K562 (cell line): Measurements from ENCODE around the gene ZBTB46. TPM values are rescaled to one million over a fixed set of nuclear protein-coding genes. Genes with fewer than 3 reads are reported as not detected.

Source experiments
- ATAC-seq: fragments of 200-7000 bp; cut with Tn5 transposase; 3 replicates; pipeline ENCODE4 v1.9.1; 2020; ENCODE audit warnings: moderate library complexity
- BruUV-seq: library from RNA; stranded (reverse); fragments of 400-500 nt; replicated peaks from 2 replicates; lab custom pipeline; 2021; lab: Mats Ljungman, UMichigan
- CTCF ChIA-PET: fragments of 300-600 bp; formaldehyde crosslinking; extraction: SDS; loops from one replicate; lab custom pipeline; 2021; ENCODE audit warnings: low intra/inter-chr PET ratio; lab: Yijun Ruan, JAX
- POLR2A ChIA-PET: fragments of 300-600, 350-650 bp; sonication (Branson Sonifier 250); formaldehyde crosslinking; extraction: SDS; loops from one replicate; lab custom pipeline; 2021; ENCODE audit warnings: antibody characterized with exemption, inconsistent platforms; lab: Yijun Ruan, JAX
- DNase-seq, 4 experiments: peaks; one replicate each; pipeline versions ENCODE4 v3.0.0 to v3.0.0-alpha.2; 2011 to 2018; ENCODE audit warnings: low spot score in 3 of 4, mixed read lengths in 3 of 4; ENCODE audit errors: extremely low read depth in 1 of 4
- FAIRE-seq: peaks from 2 replicates; lab custom pipeline; 2011; peaks lifted over from hg19 to GRCh38; lab: Jason Lieb, UNC
- H2AFZ ChIP-seq: 2 replicates; pipeline ENCODE4 v1.6.0; 2011; ENCODE audit warnings: low read depth, low read length, control low read depth, inconsistent platforms
- H3K27ac ChIP-seq: fragments of 200-600 bp; 3 replicates; pipeline ENCODE4 v1.8.0; 2011; ENCODE audit warnings: low read depth, mild to moderate bottlenecking, control low read depth, inconsistent platforms, low read length, moderate library complexity, mixed read lengths; ENCODE audit errors: extremely low read depth
- H3K27me3 ChIP-seq, 2 experiments: fragments of 300-600 bp in 1 of 2; 2 replicates in 1 of 2; 3 replicates in 1 of 2; pipeline versions ENCODE4 v1.6.0 to v1.8.0; 2011; ENCODE audit warnings: inconsistent platforms in 2 of 2, low read length in 2 of 2, mild to moderate bottlenecking in 1 of 2, mixed read lengths in 1 of 2, moderate library complexity in 1 of 2; ENCODE audit not compliant: control insufficient read depth in 2 of 2, insufficient read depth in 2 of 2
- H3K36me3 ChIP-seq: fragments of 300-600 bp; 3 replicates; pipeline ENCODE4 v1.8.0; 2011; ENCODE audit warnings: mild to moderate bottlenecking, low read length, inconsistent platforms; ENCODE audit not compliant: control insufficient read depth, insufficient read depth
- H3K4me1 ChIP-seq, 2 experiments: fragments of 200-600 bp in 1 of 2; replicated peaks in 1 of 2; 2 replicates in 1 of 2; 3 replicates in 1 of 2; pipeline versions ENCODE4 v1.5.1 to v1.8.0; 2011; ENCODE audit warnings: inconsistent platforms in 2 of 2, low read length in 2 of 2, mild to moderate bottlenecking in 1 of 2, mixed read lengths in 1 of 2, moderate library complexity in 1 of 2; ENCODE audit not compliant: control insufficient read depth in 2 of 2, insufficient read depth in 2 of 2
- H3K4me2 ChIP-seq: 2 replicates; pipeline ENCODE4 v1.6.1; 2011; ENCODE audit warnings: low read length, control low read depth, inconsistent platforms, mixed read lengths; ENCODE audit not compliant: insufficient read depth
- H3K4me3 ChIP-seq: fragments of 200-600 bp; sonication (generic), shearing (Covaris generic); 2 replicates; pipeline ENCODE4 v1.5.1; 2016; ENCODE audit warnings: control low read depth, inconsistent platforms
- H3K79me2 ChIP-seq: fragments of 200-600 bp; 3 replicates; pipeline ENCODE4 v1.8.0; 2011; ENCODE audit warnings: low read length, inconsistent platforms; ENCODE audit not compliant: control insufficient read depth, insufficient read depth
- H3K9ac ChIP-seq, 2 experiments: 2 replicates each; pipeline versions ENCODE4 v1.6.0 to v1.6.1; 2011; ENCODE audit warnings: low read depth in 2 of 2, low read length in 2 of 2, control low read depth in 1 of 2, inconsistent platforms in 1 of 2, mild to moderate bottlenecking in 1 of 2, mixed read lengths in 1 of 2; ENCODE audit not compliant: insufficient read depth in 1 of 2
- H3K9me1 ChIP-seq: one replicate; pipeline ENCODE4 v1.6.0; 2011; ENCODE audit warnings: inconsistent platforms, mild to moderate bottlenecking, low read length, moderate library complexity; ENCODE audit not compliant: control insufficient read depth, insufficient read depth
- H3K9me3 ChIP-seq: replicated peaks from 2 replicates; pipeline ENCODE4 v1.5.1; 2011; ENCODE audit warnings: low read depth, low read length, inconsistent platforms; ENCODE audit not compliant: control insufficient read depth, insufficient read depth
- H4K20me1 ChIP-seq: replicated peaks from 2 replicates; pipeline ENCODE4 v1.6.1; 2011; ENCODE audit warnings: low read length, inconsistent platforms, mixed read lengths; ENCODE audit not compliant: control insufficient read depth, insufficient read depth
- ARHGAP35 ChIP-seq: fragments of 450-650 bp; IDR thresholded peaks from 2 replicates; pipeline ENCODE4 v1.6.1; 2018; ENCODE audit not compliant: partially characterized antibody
- BDP1 ChIP-seq: IDR thresholded peaks from 3 replicates; pipeline ENCODE4 v1.6.1; 2011; ENCODE audit not compliant: insufficient read length, insufficient read depth
- DIDO1 ChIP-seq: fragments of 450-650 bp; IDR thresholded peaks from 2 replicates; pipeline ENCODE4 v1.6.1; 2016; ENCODE audit warnings: low read depth, missing biosample characterization, missing genetic modification characterization
- FOXJ2 ChIP-seq: fragments of 200-800 bp; sonication (Bioruptor generic); IDR thresholded peaks from 2 replicates; pipeline ENCODE4 v1.6.1; 2016; ENCODE audit warnings: missing genetic modification characterization, missing compliant biosample characterization
- GTF2A2 ChIP-seq: IDR thresholded peaks from 2 replicates; pipeline ENCODE4 v1.6.1; 2016; ENCODE audit warnings: mild to moderate bottlenecking, missing genetic modification characterization, missing compliant biosample characterization
- HSF4 ChIP-seq: fragments of 250-450 bp; sonication (Bioruptor Pico); IDR thresholded peaks from 2 replicates; pipeline ENCODE4 v2.1.2; 2022; ENCODE audit warnings: mild to moderate bottlenecking, moderate library complexity, borderline replicate concordance
- ILF3 ChIP-seq: fragments of 450-650 bp; IDR thresholded peaks from 2 replicates; pipeline ENCODE4 v1.6.1; 2018; ENCODE audit warnings: antibody characterized with exemption, mild to moderate bottlenecking, moderate library complexity, borderline replicate concordance
- KLF16 ChIP-seq: IDR thresholded peaks from 2 replicates; pipeline ENCODE4 v1.6.1; 2016; ENCODE audit warnings: antibody characterized with exemption
- MCM2 ChIP-seq: fragments of 450-650 bp; IDR thresholded peaks from 2 replicates; pipeline ENCODE4 v1.6.1; 2017; ENCODE audit warnings: low read depth, mild to moderate bottlenecking
- NEUROD1 ChIP-seq: fragments of 150-350 bp; IDR thresholded peaks from 2 replicates; pipeline ENCODE4 v1.6.1; 2014; ENCODE audit warnings: borderline replicate concordance, low read length, low read depth; ENCODE audit not compliant: partially characterized antibody
- NR2C2 ChIP-seq, 2 experiments: fragments of 200-800 bp in 1 of 2; sonication (Bioruptor generic) in 1 of 2; sonication (generic) in 1 of 2; formaldehyde crosslinking in 1 of 2; IDR thresholded peaks; 2 replicates each; pipeline versions ENCODE4 v1.6.1 to v1.8.0; 2016 to 2022; ENCODE audit warnings: mild to moderate bottlenecking in 1 of 2, missing compliant biosample characterization in 1 of 2, missing genetic modification characterization in 1 of 2, missing genetic modification reagents in 1 of 2
- PRPF4 ChIP-seq: fragments of 200-400 bp; formaldehyde crosslinking; IDR thresholded peaks from one replicate; pipeline ENCODE4 v1.6.1; 2017; ENCODE audit warnings: low read length, low read depth, mild to moderate bottlenecking; ENCODE audit not compliant: insufficient read depth, poor library complexity, severe bottlenecking
- ZNF146 ChIP-seq: IDR thresholded peaks from one replicate; pipeline ENCODE4 v1.6.1; 2018; ENCODE audit warnings: missing compliant biosample characterization; ENCODE audit not compliant: unreplicated experiment
- WGBS: fragments of 100-300 bp; shearing (Covaris generic); methylation state at CpG from one replicate; pipeline ENCODE4 v1.1.6; 2016; ENCODE audit warnings: low coverage, mixed read lengths; ENCODE audit not compliant: insufficient coverage; ENCODE audit errors: missing lambda C conversion rate; 5-methylcytosine and 5-hydroxymethylcytosine counted together
- in situ Hi-C: fragments of 300-500 bp; cut with MboI; formaldehyde crosslinking; loops from 4 replicates; pipeline ENCODE4 v1.15.0; 2018; ENCODE audit warnings: inconsistent platforms, mixed read lengths
- intact Hi-C: fragments of 100-400 bp; cut with micrococcal nuclease; formaldehyde crosslinking; loops from 2 replicates; pipeline ENCODE4 v1.14.2; 2022
- polyA plus RNA-seq, 8 experiments: library from polyadenylated mRNA; depleted of rRNA in 4 of 8; stranded (reverse) in 5 of 8; unstranded in 3 of 8; fragments of >200 nt; fragmentation: Nextera tagmentation in 2 of 8; fragmentation: Illumina TruSeq in 1 of 8; extraction: Ambion mirVana in 2 of 8; extraction: Trizol in 1 of 8; gene quantifications; 2 replicates each; pipeline versions ENCODE4 v1.2.1 to v1.2.3, GENCODE V29; 2011 to 2014; ENCODE audit warnings: inconsistent platforms in 1 of 8, missing spikeins in 1 of 8
- total RNA-seq, 7 experiments: library from RNA; depleted of rRNA in 6 of 7; stranded (reverse); fragments of >200 nt in 6 of 7; fragmentation: Illumina TruSeq in 2 of 7; extraction: Trizol in 2 of 7; gene quantifications; 2 replicates each; pipeline versions ENCODE4 v1.2.1 to v1.2.3, GENCODE V29; 2011 to 2021; ENCODE audit warnings: low replicate concordance in 1 of 7
- TF ChIP-seq, protein P1 (sequence below): fragments of 250-450 bp; sonication (Bioruptor Pico); IDR thresholded peaks from 2 replicates; pipeline ENCODE4 v1.4.0; 2020
- TF ChIP-seq, protein P2 (sequence below): fragments of 450-650 bp; IDR thresholded peaks from 2 replicates; pipeline ENCODE4 v1.7.0; 2016; ENCODE audit warnings: borderline replicate concordance

ZBTB46 gene
- total and polyA plus RNA-seq, 9 of the 15 experiments (the other 6 are each of a cell fraction or from before 2014, with no cell fraction given), result 0.29 to 4.1 (median 1.1) TPM

DNA sequence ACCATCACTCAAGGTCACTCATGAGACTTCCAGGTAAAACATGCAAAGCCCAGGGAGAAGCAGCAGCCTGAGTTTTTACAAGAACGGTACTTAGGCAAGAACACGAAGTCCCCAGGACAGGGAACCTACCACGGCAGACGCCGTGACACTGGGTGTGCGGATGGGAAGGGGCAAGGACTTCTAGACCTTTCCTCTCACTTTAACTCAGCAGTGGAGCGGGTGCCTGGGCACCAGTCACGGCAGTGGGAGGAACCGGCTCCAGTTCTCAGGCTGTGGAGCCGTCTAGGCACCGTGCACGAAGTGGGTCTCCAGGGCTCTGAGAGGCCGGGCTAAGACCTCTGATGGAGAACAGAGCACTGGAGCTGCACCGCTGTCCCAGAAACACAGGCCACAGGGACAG is 2.5 kb downstream of the ZBTB46 start (continued):
- TF ChIP-seq PRPF4 (no peak), DIDO1 (tag) (no peak)
- TF ChIP-seq, protein P1, sequence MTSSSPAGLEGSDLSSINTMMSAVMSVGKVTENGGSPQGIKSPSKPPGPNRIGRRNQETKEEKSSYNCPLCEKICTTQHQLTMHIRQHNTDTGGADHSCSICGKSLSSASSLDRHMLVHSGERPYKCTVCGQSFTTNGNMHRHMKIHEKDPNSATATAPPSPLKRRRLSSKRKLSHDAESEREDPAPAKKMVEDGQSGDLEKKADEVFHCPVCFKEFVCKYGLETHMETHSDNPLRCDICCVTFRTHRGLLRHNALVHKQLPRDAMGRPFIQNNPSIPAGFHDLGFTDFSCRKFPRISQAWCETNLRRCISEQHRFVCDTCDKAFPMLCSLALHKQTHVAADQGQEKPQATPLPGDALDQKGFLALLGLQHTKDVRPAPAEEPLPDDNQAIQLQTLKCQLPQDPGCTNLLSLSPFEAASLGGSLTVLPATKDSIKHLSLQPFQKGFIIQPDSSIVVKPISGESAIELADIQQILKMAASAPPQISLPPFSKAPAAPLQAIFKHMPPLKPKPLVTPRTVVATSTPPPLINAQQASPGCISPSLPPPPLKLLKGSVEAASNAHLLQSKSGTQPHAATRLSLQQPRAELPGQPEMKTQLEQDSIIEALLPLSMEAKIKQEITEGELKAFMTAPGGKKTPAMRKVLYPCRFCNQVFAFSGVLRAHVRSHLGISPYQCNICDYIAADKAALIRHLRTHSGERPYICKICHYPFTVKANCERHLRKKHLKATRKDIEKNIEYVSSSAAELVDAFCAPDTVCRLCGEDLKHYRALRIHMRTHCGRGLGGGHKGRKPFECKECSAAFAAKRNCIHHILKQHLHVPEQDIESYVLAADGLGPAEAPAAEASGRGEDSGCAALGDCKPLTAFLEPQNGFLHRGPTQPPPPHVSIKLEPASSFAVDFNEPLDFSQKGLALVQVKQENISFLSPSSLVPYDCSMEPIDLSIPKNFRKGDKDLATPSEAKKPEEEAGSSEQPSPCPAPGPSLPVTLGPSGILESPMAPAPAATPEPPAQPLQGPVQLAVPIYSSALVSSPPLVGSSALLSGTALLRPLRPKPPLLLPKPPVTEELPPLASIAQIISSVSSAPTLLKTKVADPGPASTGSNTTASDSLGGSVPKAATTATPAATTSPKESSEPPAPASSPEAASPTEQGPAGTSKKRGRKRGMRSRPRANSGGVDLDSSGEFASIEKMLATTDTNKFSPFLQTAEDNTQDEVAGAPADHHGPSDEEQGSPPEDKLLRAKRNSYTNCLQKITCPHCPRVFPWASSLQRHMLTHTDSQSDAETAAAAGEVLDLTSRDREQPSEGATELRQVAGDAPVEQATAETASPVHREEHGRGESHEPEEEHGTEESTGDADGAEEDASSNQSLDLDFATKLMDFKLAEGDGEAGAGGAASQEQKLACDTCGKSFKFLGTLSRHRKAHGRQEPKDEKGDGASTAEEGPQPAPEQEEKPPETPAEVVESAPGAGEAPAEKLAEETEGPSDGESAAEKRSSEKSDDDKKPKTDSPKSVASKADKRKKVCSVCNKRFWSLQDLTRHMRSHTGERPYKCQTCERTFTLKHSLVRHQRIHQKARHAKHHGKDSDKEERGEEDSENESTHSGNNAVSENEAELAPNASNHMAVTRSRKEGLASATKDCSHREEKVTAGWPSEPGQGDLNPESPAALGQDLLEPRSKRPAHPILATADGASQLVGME (CRISPR knock-in tag), result no peak

- H4K20me1 ChIP-seq, result 0 out of 2 replicates have a peak, but pooled peaks cover 10% of the 10 kb centered on the region
- 81% methylated on average over 8 of the region's 8 CpGs for WGBS
- no peak overlapping the region for H2AFZ ChIP-seq
- H3K4me3 ChIP-seq, result no peak overlapping the region
- no peak overlapping the region for H3K9ac ChIP-seq
- intact Hi-C loops, result no loop called here
- BruUV-seq, result no TSS peak
- H3K27me3 ChIP-seq, result peaks cover 12 to 28% of the 10 kb centered on the region in 2 experiments; a peak in 4 of 5 replicates
- H3K4me1 ChIP-seq, result peaks cover 0 to 40% of the 10 kb centered on the region in 2 experiments; a peak in 4 of 5 replicates
- ChIA-PET CTCF (no interaction called here), POLR2A (no interaction called here)
- H3K79me2 ChIP-seq, result no peaks in the 10 kb centered on the region
- in situ Hi-C loops, result no loop called here
- no peak overlapping the region for H3K27ac ChIP-seq
- ATAC-seq, result no peak
- no peaks in the 10 kb centered on the region for H3K36me3 ChIP-seq
- DNase-seq, result no peak
- no peak for FAIRE-seq
- H3K4me2 ChIP-seq, result no peak overlapping the region
- H3K9me1 ChIP-seq, result no peaks in the 10 kb centered on the region
- H3K9me3 ChIP-seq, result no peaks in the 10 kb centered on the region
- TF ChIP-seq MCM2 (no peak), KLF16 (no peak), NEUROD1 (no peak), ILF3 (no peak), NR2C2 (CRISPR knock-in tag; IDR thresholded peaks at IDR 0.05) (no peak), NR2C2 (tag; IDR thresholded peaks at IDR 0.05) (no peak), GTF2A2 (tag) (no peak), FOXJ2 (no peak), BDP1 (no peak), ZNF146 (CRISPR knock-in tag) (no peak), HSF4 (CRISPR knock-in tag) (no peak), ARHGAP35 (no peak)
- TF ChIP-seq, protein P2, sequence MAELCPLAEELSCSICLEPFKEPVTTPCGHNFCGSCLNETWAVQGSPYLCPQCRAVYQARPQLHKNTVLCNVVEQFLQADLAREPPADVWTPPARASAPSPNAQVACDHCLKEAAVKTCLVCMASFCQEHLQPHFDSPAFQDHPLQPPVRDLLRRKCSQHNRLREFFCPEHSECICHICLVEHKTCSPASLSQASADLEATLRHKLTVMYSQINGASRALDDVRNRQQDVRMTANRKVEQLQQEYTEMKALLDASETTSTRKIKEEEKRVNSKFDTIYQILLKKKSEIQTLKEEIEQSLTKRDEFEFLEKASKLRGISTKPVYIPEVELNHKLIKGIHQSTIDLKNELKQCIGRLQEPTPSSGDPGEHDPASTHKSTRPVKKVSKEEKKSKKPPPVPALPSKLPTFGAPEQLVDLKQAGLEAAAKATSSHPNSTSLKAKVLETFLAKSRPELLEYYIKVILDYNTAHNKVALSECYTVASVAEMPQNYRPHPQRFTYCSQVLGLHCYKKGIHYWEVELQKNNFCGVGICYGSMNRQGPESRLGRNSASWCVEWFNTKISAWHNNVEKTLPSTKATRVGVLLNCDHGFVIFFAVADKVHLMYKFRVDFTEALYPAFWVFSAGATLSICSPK, result no peak
Observed at GRCh38 chr20:63828124-63828523, 2.9 kb downstream of the ZBTB46 start.
